ENCODE data around the gene TRABD2B.
A peak's percentile ranks its signal among the peaks of the same experiment; 100 is the strongest.

The TRABD2B gene

DNA sequence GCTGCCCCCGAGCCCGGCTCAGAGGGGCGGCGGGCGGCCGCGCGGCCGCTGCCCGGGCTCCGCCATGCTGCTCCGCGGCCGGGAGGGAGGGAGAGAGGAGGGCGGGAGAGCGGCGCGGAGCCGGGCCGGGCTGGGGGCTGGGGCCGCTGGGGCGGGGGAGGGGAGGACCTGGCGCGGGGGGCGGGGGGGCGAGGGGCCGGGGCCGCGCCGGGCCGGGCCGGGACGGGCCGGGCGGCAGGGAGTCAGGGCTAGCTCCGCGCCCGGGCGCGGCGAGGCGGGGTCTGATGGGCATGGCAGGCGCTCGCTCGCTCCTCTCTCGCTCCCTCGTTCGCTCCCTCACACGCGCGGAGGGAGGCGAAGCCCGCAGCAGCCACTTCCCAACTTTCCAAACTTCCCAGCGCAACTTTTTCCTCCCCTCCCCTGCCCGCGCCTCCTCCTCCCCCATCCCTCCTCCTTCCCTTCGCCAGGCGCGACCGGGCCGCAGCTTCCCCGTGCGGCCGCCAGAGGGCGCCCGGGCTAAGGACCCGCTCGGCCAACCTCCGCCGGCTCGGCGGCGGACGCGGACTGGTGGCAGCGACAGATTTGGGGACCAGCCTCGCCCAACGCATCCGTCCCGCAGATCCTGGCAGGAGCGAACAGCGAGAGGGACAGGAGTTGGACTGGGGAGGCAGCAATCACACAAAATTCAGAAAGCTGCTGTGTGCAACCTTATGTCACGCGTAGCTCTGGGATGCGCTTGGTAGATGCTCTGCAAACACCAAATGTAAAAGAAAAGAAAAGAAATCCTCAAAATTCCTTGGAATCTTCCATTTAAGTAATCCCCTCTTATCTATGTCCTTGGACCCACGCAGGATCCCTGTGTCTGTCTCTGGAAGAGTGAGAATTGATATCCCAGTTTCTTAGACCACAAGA lies at the start of gene TRABD2B:
TRABD2B (minus strand) TSS at position 97 of the 912 bp plus-strand sequence.
- peak; percentile 42 for DNase-seq

GRCh38 chr1:48044311-48044710 lies 47.1 kb upstream of the TRABD2B start:
- DNase-seq = no peak

DNA sequence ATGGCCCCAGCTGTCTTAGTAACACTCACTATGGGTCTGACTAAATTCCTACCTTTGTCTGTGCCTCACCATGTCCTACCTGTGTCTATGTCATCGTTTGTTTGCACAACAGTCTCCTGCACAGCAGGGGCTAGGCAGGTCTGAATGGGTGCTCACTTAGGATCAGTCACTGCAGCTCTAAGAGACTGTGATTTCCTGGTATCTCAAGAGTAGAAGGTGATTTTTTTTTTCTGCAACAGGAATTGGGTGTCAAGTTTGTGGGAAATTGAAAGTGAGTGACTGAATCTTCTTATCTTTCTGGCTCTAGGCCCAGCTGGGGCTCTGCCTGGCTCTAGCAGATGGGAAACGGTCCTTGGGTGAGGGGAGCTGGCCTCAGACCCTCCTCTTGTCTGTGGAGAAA lies 46.4 kb upstream of the TRABD2B start:
- DNase-seq = no peak

DNA sequence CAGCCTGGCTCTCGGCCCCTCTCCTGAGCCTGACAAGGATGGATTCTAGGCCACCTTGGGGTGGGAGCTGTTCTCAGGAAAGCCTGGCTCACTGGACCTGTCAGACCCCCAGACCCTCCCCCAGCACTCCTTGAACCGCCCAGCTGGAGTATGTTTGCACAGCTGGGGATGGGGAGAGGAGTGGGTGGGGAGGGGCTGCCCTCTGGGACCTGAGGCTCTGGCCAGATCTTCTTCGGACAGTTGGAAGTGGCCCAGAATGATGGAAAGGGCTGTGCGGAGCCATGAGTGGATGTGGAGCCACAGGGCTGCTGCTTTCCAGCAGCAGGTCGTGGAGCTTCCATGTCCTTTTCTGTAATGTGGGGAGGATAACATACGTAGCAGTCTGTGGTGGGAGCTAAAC lies 43.0 kb upstream of the TRABD2B start:
- DNase-seq = no peak

GRCh38 chr1:48039088-48040054 lies 42.2 kb upstream of the TRABD2B start:
- no peak for DNase-seq

- no peak for DNase-seq
Measured at GRCh38 chr1:48038270-48038767, 41.1 kb upstream of the TRABD2B start.

DNA sequence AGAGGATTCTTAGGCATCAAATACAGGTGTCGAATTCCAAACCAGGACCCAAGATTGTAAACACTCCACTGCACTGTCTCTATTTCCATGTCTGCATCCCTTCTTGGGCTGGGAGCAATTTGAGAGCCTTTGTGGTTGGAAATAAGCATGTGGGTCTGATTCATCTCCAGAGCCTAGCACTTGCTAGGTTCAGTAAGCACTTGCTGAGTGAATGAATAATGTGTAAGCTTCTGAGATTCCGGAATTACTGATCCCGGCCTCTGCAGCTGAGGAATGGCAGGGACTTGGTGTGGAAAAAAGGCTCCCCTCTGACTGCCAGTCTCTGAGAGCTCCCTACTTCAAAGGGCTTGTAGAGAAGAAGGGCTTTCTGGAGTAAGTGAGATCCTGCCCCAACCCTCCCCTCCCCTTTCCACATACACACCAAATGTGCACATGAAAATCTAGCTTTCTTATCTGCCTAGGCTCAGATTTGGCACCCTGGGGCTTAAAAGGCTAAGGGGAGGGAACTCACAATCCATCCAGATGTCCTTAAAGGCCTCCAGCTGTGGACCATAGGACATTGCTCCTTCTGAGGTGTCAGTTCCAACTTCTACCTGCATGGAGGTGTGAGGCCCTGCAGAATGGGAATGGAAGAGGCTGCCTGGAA lies 39.6 kb upstream of the TRABD2B start:
- no peak for DNase-seq

DNA sequence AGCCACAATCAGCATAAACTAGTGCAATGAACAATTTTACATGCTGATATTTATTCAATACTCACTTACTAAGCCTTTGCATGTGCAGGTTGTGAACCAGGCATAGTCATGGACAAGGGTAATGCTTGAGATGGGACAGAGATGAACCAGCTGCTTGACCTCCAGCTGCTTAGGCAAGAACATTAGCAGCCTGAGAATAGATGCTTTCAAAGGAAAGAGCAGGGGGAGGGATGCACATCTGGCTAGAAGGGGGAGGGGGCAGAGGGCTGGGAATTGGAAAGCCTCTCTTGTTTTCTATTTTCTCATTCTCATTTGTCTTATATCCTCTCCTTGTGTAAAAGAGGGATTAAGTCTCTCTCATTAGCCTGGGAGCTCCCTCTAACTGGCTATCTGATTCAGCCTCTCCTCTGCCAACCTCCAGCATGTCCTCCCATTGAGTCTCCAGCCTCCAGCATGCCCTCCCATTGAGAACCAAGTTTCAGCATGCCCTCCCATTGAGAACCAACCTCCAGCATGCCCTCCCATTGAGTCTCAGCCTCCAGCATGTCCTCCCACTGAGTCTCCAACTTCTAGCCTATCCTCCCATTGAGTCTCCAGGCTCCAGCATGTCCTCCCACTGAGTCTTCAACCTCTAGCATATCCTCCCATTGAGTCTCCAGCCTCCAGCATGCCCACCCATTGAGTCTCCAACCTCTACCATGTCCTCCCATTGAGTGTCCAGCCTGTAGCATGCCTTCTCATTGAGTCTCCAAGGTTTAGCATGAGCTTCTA lies 38.4 kb upstream of the TRABD2B start:
- no peak for DNase-seq

DNA sequence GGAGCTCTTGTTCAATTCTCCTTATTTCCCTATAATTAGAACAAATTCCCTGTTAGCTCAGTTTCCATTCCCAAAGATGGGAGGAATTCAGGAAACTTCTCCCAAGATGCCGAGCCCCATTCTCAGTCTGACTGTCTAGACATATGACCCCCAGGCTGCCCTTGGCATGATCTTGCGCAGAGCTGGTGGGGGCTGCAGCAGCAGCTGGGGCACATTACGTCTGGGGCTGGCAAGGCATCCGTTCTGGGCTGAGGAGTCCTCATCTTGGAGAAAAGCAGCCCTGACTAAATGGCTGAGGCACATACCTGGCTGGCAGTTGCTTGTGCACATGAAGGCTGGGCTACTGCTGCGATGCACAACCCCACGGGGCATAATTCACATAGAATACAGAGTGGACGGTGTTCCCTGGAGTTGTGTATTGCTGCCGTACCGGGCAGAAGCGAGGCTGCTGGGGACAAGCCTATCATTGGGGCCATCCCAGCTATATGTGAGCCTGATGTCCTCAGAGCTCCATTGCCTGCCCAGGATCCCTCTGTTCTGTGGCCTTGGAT lies 36.4 kb upstream of the TRABD2B start:
- DNase-seq = no peak

GRCh38 chr1:48031676-48032075 lies 34.5 kb upstream of the TRABD2B start:
- DNase-seq = no peak

GRCh38 chr1:48030696-48031365 lies 33.6 kb upstream of the TRABD2B start:
- DNase-seq = no peak

GRCh38 chr1:48030211-48030610 lies 33.0 kb upstream of the TRABD2B start:
- no peak for DNase-seq

GRCh38 chr1:48028218-48029069 lies 31.3 kb upstream of the TRABD2B start:
- DNase-seq = no peak

DNA sequence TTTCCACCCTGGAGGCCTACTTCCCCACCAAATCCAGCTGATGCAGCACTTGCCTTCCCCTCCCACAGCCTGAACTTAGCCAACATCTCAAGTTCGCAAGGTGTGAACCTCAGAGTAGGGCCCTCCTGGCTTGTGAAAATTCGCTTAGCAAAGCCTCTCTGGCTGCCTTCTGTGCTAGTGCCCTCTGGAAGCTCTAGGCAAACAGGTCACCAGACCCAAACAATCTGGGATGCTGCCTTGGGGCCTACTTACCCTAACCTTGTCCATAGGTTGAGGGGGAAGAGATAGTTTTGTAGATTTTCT lies 30.3 kb upstream of the TRABD2B start:
- no peak for DNase-seq

DNA sequence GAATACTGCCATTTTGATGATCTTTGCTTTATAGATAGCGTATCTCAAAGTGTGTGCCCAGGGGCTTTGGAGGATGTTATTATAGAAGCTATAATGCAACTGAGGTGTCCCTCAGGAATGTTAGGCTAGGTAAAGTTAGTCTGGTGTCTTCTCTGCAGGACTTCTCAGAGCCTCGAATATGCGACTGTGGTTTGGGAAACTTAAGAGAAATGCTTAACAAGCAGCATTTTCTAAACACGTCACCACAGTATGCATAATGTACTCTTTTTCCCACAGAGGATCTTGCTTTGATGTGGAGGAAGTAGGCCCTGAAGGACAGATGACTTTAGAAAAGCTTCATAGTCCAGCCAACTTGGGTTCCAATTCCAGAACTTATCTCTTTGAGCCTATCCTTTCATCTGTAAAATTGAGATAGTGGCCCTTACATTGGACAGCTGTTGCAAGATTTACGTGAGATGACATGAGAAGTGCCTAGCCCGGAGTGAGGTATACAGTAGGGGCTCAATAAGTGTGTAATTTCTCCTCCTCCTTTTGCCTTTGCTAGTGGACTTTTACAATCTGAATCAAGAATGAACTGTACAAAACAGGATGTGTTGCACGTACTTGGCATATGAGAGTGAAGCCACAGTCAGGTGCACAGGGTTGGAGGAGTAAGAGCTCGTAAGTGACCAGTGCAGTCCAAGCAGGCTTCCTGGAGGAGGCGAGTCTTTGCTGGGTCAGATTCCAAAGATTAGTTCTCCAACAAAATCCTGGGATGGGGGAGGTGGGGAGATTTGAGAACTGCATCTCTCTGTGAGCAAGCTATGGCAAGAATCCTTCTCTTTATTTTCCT lies 29.7 kb upstream of the TRABD2B start:
- no peak for DNase-seq

DNA sequence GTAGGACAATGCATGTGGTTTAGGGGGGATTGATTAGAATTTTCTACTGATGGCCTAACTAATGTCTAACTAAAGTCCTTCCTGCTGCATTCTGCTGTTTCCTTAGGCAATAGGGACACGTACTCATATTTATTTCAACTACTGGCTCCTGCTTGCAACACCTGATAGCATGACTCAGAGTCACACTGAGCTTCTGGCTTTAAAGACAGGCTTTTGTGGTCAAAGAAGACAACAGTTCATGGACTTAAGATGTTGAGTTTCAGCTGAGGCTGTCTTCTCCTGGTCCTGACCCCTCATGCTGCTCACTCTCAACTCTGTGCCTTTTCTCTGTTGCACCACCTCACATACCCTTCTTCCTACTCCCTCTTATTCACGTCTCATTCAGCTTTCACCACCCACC lies 29.1 kb upstream of the TRABD2B start:
- DNase-seq = no peak

GRCh38 chr1:48025076-48025475 lies 27.9 kb upstream of the TRABD2B start:
- no peak for DNase-seq

GRCh38 chr1:48023488-48023887 lies 26.3 kb upstream of the TRABD2B start:
- DNase-seq = no peak

DNA sequence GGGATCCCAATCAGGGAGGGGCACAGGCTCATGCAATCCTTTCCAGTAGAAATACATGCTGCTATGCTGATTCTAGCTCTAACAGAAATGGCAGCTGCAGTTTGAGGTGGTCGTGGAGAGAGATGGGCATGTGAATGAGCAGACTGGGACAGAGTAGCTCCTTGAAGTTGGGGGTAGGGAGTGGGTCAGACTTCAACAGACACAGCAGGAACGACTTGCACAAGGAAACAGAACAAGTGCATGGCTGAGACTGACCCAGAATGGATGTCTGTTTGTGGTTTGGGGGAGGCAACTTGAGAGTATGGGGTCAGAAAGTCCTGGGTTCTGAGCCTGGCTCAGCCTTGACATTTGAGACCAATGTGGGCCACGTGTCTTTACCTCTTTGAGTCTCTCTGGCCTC lies 25.1 kb upstream of the TRABD2B start:
- DNase-seq = no peak

- DNase-seq = no peak
Measured at GRCh38 chr1:48021792-48022191, 24.6 kb upstream of the TRABD2B start.

All from activated CD4-positive, alpha-beta T cell treated with anti-CD3 and anti-CD28 coated beads for 1 hour (primary cell).